Stimulated activated naive CD8-positive, alpha-beta T cell treated with anti-CD3 and anti-CD28 coated beads, Interleukin-15, amount 100 ng/mL, for 72 hours (primary cell): ENCODE results near the gene STPG2.

Source experiments
- ATAC-seq: fragments of 150-1000 bp; cut with Tn5 transposase; 2 replicates; pipeline ENCODE4 v1.10.0; 2021; ENCODE audit warnings: mild to moderate bottlenecking, moderate library complexity
- DNase-seq, 2 donors: peaks; one replicate each; pipeline ENCODE4 v3.0.0; 2021 to 2022
- H3K27ac Mint-ChIP-seq, 2 donors: one replicate each; pipeline ENCODE4 v1.8.0; 2022; ENCODE audit warnings: mild to moderate bottlenecking in 2 of 2, mixed read lengths in 2 of 2, moderate library complexity in 2 of 2
- H3K27me3 Mint-ChIP-seq: one replicate; pipeline ENCODE4 v1.8.0; 2022; ENCODE audit warnings: mixed read lengths
- H3K4me1 Mint-ChIP-seq: one replicate; pipeline ENCODE4 v1.8.0; 2022; ENCODE audit warnings: mild to moderate bottlenecking, mixed read lengths
- H3K4me3 Mint-ChIP-seq, 2 donors: one replicate each; pipeline ENCODE4 v1.8.0; 2022; ENCODE audit warnings: mild to moderate bottlenecking in 2 of 2, mixed read lengths in 2 of 2, moderate library complexity in 1 of 2
- H3K9me3 Mint-ChIP-seq, 2 donors: one replicate each; pipeline ENCODE4 v1.8.0; 2022; ENCODE audit warnings: mixed read lengths in 2 of 2

Gene STPG2

DNA sequence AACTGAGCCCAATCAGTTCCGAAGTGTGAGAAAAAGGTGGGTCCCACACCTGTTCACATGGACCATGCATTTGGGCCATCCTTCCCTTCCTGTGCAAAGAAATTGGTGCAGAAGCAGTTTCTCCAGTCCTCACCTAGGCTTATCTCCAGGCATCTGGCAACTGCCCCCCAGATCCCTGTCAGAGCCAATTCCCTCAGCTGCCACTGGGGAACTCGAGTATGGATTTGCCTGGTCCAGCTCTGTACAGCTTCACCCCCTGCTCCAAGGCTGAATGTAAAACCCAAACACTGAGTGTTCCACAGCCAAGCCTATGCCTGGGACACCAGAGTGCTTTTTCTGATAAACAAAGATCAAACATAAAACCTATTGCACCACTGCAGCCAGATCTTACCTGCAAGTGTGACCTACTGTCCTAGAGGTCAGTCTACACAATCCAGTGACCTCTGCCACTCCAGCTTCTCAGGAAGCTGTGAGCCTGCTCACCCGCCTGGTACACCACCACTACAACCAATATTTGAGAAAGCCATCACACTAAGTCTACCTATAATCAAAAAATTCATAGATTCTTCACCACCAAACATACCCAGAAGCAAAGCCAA is 136.4 kb downstream of the STPG2 start:
- no peak overlapping the region for H3K4me3 Mint-ChIP-seq
- no peak for DNase-seq
- peaks cover 18 to 35% of the 10 kb centered on the region in 2 donors for H3K9me3 Mint-ChIP-seq
- H3K27ac Mint-ChIP-seq = no peak overlapping the region
- no peaks in the 10 kb centered on the region for H3K27me3 Mint-ChIP-seq
- ATAC-seq = no peak
- no peaks in the 10 kb centered on the region for H3K4me1 Mint-ChIP-seq

DNA sequence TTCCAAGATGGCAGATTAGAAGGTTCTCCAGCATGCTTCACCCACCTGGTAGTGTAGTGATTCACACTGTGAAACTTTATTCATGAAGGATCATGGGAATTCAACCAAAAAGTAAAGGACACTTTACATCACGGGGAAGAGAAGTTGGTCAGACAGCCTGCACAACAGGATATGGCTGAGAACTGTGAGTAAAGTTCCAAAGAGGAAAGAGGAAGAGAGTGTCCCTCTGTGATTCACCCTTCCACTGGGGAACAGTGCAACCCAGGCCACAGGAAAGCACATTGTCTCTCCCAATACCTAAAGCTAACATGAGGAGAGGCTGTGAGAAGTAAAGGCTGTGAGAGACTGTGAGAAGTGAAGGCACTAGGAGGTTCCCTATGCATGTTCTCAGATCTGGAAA is 137.2 kb downstream of the STPG2 start:
- Mint-ChIP-seq H3K4me1 (no peaks in the 10 kb centered on the region), H3K9me3 (peaks cover 13 to 26% of the 10 kb centered on the region in 2 donors), H3K4me3 (no peak overlapping the region), H3K27me3 (no peaks in the 10 kb centered on the region), H3K27ac (no peak overlapping the region)
- DNase-seq = no peak
- no peak for ATAC-seq

- DNase-seq (no peak), ATAC-seq (no peak)
- no peaks in the 10 kb centered on the region for H3K27me3 Mint-ChIP-seq
- H3K27ac Mint-ChIP-seq = no peak overlapping the region
- peaks cover 2 to 3% of the 10 kb centered on the region in 2 donors for H3K9me3 Mint-ChIP-seq
- no peak overlapping the region for H3K4me3 Mint-ChIP-seq
- no peaks in the 10 kb centered on the region for H3K4me1 Mint-ChIP-seq
These were observed 142.3 kb downstream of the STPG2 start for GRCh38 chr4:98000940-98001339.

GRCh38 chr4:97998203-97998602 is 145.1 kb downstream of the STPG2 start:
- peaks cover 19 to 23% of the 10 kb centered on the region in 2 donors for H3K9me3 Mint-ChIP-seq
- no peak for ATAC-seq
- DNase-seq = no peak
- no peak overlapping the region for H3K27ac Mint-ChIP-seq
- H3K4me3 Mint-ChIP-seq = no peak overlapping the region
- H3K4me1 Mint-ChIP-seq = no peaks in the 10 kb centered on the region
- no peaks in the 10 kb centered on the region for H3K27me3 Mint-ChIP-seq

DNA sequence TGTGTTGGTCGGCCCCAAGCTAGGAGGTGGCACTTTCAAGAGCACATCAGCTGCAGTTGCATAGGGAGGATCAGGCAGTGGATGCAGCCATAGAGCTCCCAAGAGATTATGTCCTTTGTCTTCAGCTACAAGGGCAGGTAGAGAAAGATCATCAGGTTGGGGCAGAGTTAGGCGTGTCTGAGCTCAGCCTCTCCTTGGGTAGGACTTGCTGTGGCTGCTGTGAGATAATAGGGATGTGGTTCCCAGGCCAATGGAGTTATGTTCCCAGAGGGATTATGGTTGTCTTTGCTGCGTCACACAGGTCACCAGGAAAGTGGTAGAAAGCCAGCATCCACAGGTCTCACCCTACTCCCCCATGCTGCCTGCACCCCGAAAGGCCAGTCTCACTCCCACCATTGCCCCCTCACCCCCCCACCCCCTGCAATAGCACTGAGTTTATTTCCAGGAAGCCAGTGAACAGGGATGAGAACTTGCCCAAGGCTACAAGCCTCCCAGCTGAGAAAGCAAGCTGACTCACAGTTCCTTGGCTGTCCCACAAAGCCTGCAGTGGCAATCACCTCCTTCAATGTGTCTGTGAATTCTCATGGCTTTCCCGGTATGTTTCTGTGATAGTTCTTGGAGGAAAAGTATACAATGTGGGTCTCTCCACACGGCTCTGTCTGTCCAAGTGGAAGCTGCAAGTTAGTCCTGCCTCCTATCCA is 148.4 kb downstream of the STPG2 start:
- DNase-seq (no peak), ATAC-seq (no peak)
- no peak overlapping the region for H3K4me3 Mint-ChIP-seq
- H3K4me1 Mint-ChIP-seq = no peaks in the 10 kb centered on the region
- no peaks in the 10 kb centered on the region for H3K27me3 Mint-ChIP-seq
- H3K27ac Mint-ChIP-seq = no peak overlapping the region
- peaks cover 30 to 38% of the 10 kb centered on the region in 2 donors for H3K9me3 Mint-ChIP-seq

- no peak for ATAC-seq
These were observed 152.9 kb downstream of the STPG2 start for GRCh38 chr4:97990409-97990808.

DNA sequence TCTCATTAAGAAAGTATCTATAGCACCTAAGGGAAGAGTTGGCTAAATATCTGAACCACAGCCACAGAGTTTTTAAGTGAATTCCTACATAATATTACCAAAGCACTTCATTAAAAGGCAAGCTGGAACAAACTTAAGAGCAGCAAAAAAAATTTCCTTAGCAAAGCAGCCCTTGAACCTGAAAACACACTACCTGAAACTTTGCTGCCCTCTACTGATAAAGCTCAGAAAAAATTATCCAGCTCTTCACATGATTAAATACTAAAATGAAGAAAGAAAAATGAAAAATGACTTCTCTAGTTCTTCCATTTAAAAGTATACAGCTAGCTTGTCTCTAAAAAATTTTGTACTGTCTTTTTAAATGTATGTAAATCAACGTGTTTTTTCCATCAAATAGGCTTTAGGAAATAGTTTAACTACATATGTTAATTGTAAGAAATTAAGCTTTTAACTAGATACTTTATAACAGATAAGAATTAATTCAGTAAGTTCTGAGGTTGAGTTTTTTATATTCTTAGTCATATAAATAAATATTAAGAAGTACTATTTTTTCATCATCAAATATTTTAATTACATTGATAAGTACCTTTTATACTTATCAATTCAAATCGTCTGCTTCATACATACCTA is 156.1 kb downstream of the STPG2 start:
- Mint-ChIP-seq H3K4me1 (no peaks in the 10 kb centered on the region), H3K27me3 (no peaks in the 10 kb centered on the region)
- no peak for DNase-seq

More at GRCh38 chr4:97990409-97990808, 152.9 kb downstream of the STPG2 start:
- Mint-ChIP-seq H3K4me3 (no peak overlapping the region), H3K27me3 (no peaks in the 10 kb centered on the region), H3K4me1 (no peaks in the 10 kb centered on the region), H3K9me3 (peaks cover 26 to 34% of the 10 kb centered on the region in 2 donors), H3K27ac (no peak overlapping the region)
- no peak for DNase-seq

GRCh38 chr4:97984545-97985131 is 158.6 kb downstream of the STPG2 start:
- no peaks in the 10 kb centered on the region for H3K4me1 Mint-ChIP-seq
- ATAC-seq = no peak
- H3K27me3 Mint-ChIP-seq = no peaks in the 10 kb centered on the region
- DNase-seq = no peak
- H3K4me3 Mint-ChIP-seq = no peak overlapping the region
- no peaks in the 10 kb centered on the region for H3K9me3 Mint-ChIP-seq
- no peak overlapping the region for H3K27ac Mint-ChIP-seq

More for the DNA sequence above, 156.1 kb downstream of the STPG2 start:
- ATAC-seq = no peak
- no peak overlapping the region for H3K4me3 Mint-ChIP-seq
- peaks cover 4 to 5% of the 10 kb centered on the region in 2 donors for H3K9me3 Mint-ChIP-seq
- H3K27ac Mint-ChIP-seq = no peak overlapping the region

GRCh38 chr4:97978791-97979488 is 164.3 kb downstream of the STPG2 start:
- DNase-seq (no peak), ATAC-seq (no peak)
- no peak overlapping the region for H3K27ac Mint-ChIP-seq
- H3K9me3 Mint-ChIP-seq = peaks cover 8 to 9% of the 10 kb centered on the region in 2 donors
- H3K27me3 Mint-ChIP-seq = no peaks in the 10 kb centered on the region
- H3K4me1 Mint-ChIP-seq = no peaks in the 10 kb centered on the region
- no peak overlapping the region for H3K4me3 Mint-ChIP-seq

DNA sequence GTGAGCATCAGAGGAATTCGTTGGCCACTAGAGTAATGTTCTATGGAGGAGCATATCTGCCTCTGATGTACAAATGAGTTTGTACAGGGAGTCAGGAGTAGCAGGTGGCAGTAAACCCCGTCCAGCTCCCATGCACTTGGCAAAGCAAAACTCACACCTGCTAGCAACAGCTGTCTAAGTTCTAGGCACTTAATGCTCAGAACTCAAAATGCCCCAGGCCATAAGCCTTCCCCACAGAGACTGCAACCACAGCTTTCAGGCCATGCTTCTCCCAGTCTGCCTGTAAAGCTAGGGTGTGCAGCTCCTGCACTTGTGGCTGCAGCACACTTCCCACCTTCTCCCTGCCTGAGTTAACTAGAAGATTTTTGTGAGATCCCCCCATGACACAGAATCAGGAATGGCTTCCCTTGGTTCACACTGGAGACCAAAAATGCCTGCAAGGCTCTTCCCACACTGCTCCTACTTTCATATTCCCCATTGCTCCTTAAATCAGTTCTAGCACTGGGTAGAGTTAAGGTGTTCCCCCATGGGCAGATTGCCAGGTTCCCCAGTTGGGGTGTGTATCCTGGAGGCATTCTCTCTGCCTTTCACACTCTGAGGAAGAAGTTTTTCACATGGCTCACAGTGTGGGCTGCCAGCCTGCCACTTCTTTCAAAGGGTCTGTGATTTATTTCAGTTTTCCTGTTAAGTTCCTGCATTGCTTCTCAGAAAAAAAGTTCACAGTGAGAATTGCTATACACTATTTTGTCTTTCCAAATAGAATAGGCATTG is 189.9 kb downstream of the STPG2 start:
- no peak for ATAC-seq
- H3K9me3 Mint-ChIP-seq = peaks cover 12 to 24% of the 10 kb centered on the region in 2 donors
- no peak overlapping the region for H3K4me3 Mint-ChIP-seq
- H3K27me3 Mint-ChIP-seq = no peaks in the 10 kb centered on the region
- no peak for DNase-seq
- no peaks in the 10 kb centered on the region for H3K4me1 Mint-ChIP-seq
- no peak overlapping the region for H3K27ac Mint-ChIP-seq

DNA sequence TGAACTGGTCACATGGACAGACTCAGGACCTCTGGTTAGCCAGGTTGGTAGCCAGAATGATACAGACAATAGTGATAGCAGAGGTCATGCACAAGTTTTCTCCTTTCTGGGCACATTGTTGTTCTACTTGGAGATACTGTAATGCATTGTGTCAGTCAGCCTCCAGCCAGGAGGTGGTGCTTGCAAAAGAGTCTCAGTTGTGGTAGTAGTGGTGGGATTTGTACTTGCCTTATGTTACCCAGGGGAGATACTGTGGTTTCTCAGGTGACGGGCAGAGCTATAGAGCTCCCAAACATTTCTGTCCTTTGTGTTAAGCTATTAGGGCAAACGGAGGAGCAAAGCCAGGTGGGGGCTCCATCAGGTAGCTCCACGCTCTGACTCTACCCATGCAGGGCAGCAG is 190.5 kb downstream of the STPG2 start:
- H3K27me3 Mint-ChIP-seq = no peaks in the 10 kb centered on the region
- ATAC-seq (no peak), DNase-seq (no peak)
- no peaks in the 10 kb centered on the region for H3K4me1 Mint-ChIP-seq
- no peak overlapping the region for H3K27ac Mint-ChIP-seq
- H3K4me3 Mint-ChIP-seq = no peak overlapping the region
- H3K9me3 Mint-ChIP-seq = peaks cover 17 to 24% of the 10 kb centered on the region in 2 donors

DNA sequence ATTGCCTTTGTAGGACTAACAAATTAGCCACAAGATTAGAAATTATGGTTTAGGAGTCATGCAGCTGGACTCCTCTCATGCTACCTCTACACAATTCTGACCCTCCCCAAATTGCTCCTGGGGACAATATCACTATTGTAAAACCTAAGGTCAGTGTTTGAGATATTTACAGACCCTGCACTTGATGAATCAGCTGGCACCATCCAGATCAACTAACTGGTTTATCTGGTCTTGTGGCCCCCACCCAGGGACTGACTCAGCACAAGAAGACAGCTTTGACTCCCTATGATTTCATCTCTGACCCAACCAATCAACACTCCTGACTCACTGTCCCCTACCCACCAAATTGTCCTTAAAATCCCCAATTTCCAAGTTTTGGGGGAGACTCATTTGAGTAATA is 192.4 kb downstream of the STPG2 start:
- ATAC-seq = no peak
- Mint-ChIP-seq H3K4me1 (no peaks in the 10 kb centered on the region), H3K9me3 (peaks cover 17 to 31% of the 10 kb centered on the region in 2 donors), H3K27me3 (no peaks in the 10 kb centered on the region), H3K4me3 (no peak overlapping the region), H3K27ac (no peak overlapping the region)
- no peak for DNase-seq

GRCh38 chr4:97942951-97943350 is 200.3 kb downstream of the STPG2 start:
- ATAC-seq (no peak), DNase-seq (no peak)
- Mint-ChIP-seq H3K27me3 (no peaks in the 10 kb centered on the region), H3K27ac (no peak overlapping the region), H3K4me1 (no peaks in the 10 kb centered on the region), H3K9me3 (peaks cover 13 to 27% of the 10 kb centered on the region in 2 donors), H3K4me3 (no peak overlapping the region)

GRCh38 chr4:97942137-97942536 is 201.1 kb downstream of the STPG2 start:
- DNase-seq = no peak

DNA sequence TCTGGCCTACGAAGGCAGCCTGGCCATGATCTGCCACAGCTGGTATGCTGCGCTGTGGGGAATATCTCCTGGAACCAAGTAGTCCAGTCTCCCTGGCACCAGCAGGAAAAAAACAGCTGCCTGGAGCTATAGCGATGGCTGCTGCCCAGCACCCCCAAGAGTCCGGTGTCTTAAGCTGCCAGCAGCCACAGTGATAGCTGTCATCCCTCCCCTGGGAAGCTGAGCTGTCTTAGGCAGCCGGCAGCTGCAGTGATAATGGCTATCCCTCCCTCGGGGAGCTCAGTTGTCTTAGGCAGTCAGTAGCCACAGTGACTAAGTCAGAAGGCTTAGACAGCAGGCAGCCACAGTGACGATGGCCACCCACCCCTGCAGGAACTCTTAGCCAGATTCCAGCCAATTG is 205.1 kb downstream of the STPG2 start:
- H3K4me1 Mint-ChIP-seq = no peaks in the 10 kb centered on the region
- H3K9me3 Mint-ChIP-seq = peaks cover 36 to 50% of the 10 kb centered on the region in 2 donors
- H3K27ac Mint-ChIP-seq = no peak overlapping the region
- H3K4me3 Mint-ChIP-seq = no peak overlapping the region
- no peak for DNase-seq
- no peaks in the 10 kb centered on the region for H3K27me3 Mint-ChIP-seq
- no peak for ATAC-seq

More at GRCh38 chr4:97942137-97942536, 201.1 kb downstream of the STPG2 start:
- Mint-ChIP-seq H3K9me3 (peaks cover 17 to 34% of the 10 kb centered on the region in 2 donors), H3K27ac (no peak overlapping the region), H3K27me3 (no peaks in the 10 kb centered on the region), H3K4me1 (no peaks in the 10 kb centered on the region), H3K4me3 (no peak overlapping the region)
- ATAC-seq = no peak
